Dermis microvascular lymphatic vessel endothelial cell (primary cell): Measurements from ENCODE around the gene MET. TPM values are rescaled to one million over a fixed set of nuclear protein-coding genes. Genes with fewer than 3 reads are reported as not detected.

Source experiments
- DNase-seq, 2 donors: peaks; one replicate each; pipeline versions ENCODE4 v3.0.0 to v3.0.0-alpha.2; 2010; ENCODE audit warnings: low read depth in 2 of 2
- total RNA-seq: library from RNA; depleted of rRNA; stranded (reverse); fragments of >200 nt; gene quantifications from 2 replicates; pipeline ENCODE4 v1.2.1, GENCODE V29; 2014

Gene MET
- total RNA-seq, 1 donor from 2014 or later: 43.0 TPM

GRCh38 chr7:116843378-116843777 lies 171.4 kb downstream of the MET start:
- no peak for DNase-seq

Other genes starting within 250 kb of the MET start
- 155 and 161 TPM in 2 replicates for gene CAV2, start 172.5 kb upstream of the MET start, total RNA-seq
- 644 and 1,184 TPM in 2 replicates for gene CAV1, start 147.2 kb upstream of the MET start, total RNA-seq
- gene CAPZA2, start 190.4 kb downstream of the MET start, total RNA-seq: 149 and 184 TPM in 2 replicates